ENCODE measurements around the gene MPZL1. TPM values are rescaled to one million over a fixed set of nuclear protein-coding genes. Genes with fewer than 3 reads are reported as not detected.
"Not testable (repeated sequence)": the region's sequence is repeated elsewhere in the genome, so short reads cannot be mapped to it uniquely, and the experiment has no call there.

MPZL1 gene
- total and polyA plus RNA-seq, 2 donors (not counting 1 experiment from before 2014, with no cell fraction given): 81.4 to 158 TPM

DNA sequence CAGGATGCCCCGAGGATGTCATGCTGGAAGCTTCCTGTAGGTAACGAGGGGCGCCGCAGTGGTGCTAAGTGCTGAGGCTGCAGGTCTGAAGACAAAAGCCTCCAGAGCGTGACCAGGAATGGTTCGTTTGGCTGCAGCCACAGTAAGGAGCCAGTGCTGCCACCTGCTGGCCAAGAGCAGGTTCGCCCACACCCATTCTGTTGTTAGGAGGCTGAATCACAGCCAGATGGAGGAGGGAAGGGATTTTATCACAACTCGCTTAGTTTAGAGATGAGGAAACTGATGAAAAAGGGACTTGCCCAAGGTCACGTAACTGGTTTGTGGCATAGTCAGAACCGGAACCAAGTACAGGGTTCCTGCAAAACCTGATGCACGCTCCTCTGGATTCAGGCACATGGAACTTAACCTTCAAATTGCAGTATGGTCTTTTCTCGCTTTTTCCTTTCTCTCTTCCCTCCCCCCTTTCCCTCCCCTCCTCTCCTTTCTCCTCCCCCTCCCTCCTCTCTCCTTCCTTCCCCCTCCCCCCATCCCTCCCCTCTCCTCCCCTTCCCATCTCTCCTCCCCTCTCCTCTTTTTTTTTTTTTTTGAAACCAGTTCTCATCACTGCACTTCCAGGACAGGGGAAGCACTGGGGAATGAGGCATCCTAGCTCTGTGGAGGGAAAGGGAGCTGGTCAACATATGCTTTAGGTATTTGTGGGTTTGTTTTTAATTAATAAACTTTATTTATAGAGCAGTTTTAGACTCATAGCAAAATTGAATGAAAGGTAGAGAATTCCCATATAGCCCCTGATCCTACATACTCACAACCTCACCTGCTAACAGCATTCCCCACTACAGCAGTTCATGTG is 81.8 kb downstream of the MPZL1 start:
- peak; percentile 90 to 92 for DNase-seq (ENCODE audit: low read depth in 2 of 2)
- Histone ChIP-seq H3K9ac (ENCODE audit: insufficient read depth, low read length) (no peak overlapping the region), H3K9me3 (ENCODE audit: control insufficient read depth, insufficient read depth, low read depth, low read length) (no peaks in the 10 kb centered on the region), H3K36me3 (ENCODE audit: control insufficient read depth, insufficient read depth, low read length) (no peaks in the 10 kb centered on the region), H3K4me3 (replicated peaks in 1 of 4; ENCODE audit: control extremely low read depth in 1 of 4, insufficient read depth in 1 of 4, low read depth in 3 of 4, low read length in 4 of 4) (no peak overlapping the region), H3K27me3 (ENCODE audit: control insufficient read depth, insufficient read depth, low read length) (no peaks in the 10 kb centered on the region), H3K4me1 (ENCODE audit: control insufficient read depth, extremely low read depth, insufficient read depth, low read length) (peaks cover 11% of the 10 kb centered on the region), H2AFZ (ENCODE audit: low read length) (peak overlapping the region; percentile 51), H3K27ac (ENCODE audit: insufficient read depth, low read length) (peak overlapping the region; percentile 24), H4K20me1 (ENCODE audit: control insufficient read depth, extremely low read depth, insufficient read depth, low read length) (no peaks in the 10 kb centered on the region), H3K4me2 (ENCODE audit: extremely low read depth, insufficient read depth, low read length) (peak overlapping the region; percentile 42), H3K79me2 (ENCODE audit: control insufficient read depth, insufficient read depth, low read length) (no peaks in the 10 kb centered on the region)
- peak; percentile 96 to 99 for TF ChIP-seq CTCF (conservative IDR thresholded peaks at IDR 0.05 in 1 of 2, IDR thresholded peaks at IDR 0.05 in 1 of 2; ENCODE audit: low read depth in 1 of 2, low read length in 2 of 2)
- TF ChIP-seq EZH2 (IDR thresholded peaks at IDR 0.05; ENCODE audit: low read length, missing control alignments): no peak

GRCh38 chr1:167805041-167805556 is 83.3 kb downstream of the MPZL1 start:
- Histone ChIP-seq H3K27ac (ENCODE audit: insufficient read depth, low read length) (no peak overlapping the region), H4K20me1 (ENCODE audit: control insufficient read depth, extremely low read depth, insufficient read depth, low read length) (no peaks in the 10 kb centered on the region), H3K4me1 (ENCODE audit: control insufficient read depth, extremely low read depth, insufficient read depth, low read length) (peaks cover 11% of the 10 kb centered on the region), H2AFZ (ENCODE audit: low read length) (no peak overlapping the region), H3K4me3 (replicated peaks in 1 of 4; ENCODE audit: control extremely low read depth in 1 of 4, insufficient read depth in 1 of 4, low read depth in 3 of 4, low read length in 4 of 4) (no peak overlapping the region), H3K36me3 (ENCODE audit: control insufficient read depth, insufficient read depth, low read length) (no peaks in the 10 kb centered on the region), H3K27me3 (ENCODE audit: control insufficient read depth, insufficient read depth, low read length) (no peaks in the 10 kb centered on the region), H3K9ac (ENCODE audit: insufficient read depth, low read length) (no peak overlapping the region), H3K79me2 (ENCODE audit: control insufficient read depth, insufficient read depth, low read length) (no peaks in the 10 kb centered on the region), H3K9me3 (ENCODE audit: control insufficient read depth, insufficient read depth, low read depth, low read length) (no peaks in the 10 kb centered on the region), H3K4me2 (ENCODE audit: extremely low read depth, insufficient read depth, low read length) (peak overlapping the region; percentile 18)
- TF ChIP-seq CTCF (conservative IDR thresholded peaks at IDR 0.05 in 1 of 2, IDR thresholded peaks at IDR 0.05 in 1 of 2; ENCODE audit: low read depth in 1 of 2, low read length in 2 of 2) (no peak), EZH2 (IDR thresholded peaks at IDR 0.05; ENCODE audit: low read length, missing control alignments) (no peak)
- no peak for DNase-seq (ENCODE audit: low read depth in 2 of 2)

DNA sequence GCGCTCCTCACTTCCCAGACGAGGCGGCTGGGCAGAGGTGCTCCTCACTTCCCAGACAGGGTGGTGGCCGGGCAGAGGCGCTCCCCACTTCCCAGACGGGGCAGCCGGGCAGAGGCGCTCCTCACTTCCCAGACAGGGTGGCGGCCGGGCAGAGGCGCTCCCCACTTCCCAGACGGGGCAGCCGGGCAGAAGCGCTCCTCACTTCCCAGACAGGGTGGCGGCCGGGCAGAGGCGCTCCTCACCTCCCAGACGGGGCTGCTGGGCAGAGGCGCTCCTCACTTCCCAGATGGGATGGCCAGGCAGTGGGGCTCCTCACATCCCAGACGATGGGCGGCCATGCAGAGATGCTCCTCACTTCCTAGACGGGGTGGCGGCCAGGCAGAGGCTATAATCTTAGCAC is 84.5 kb downstream of the MPZL1 start:
- not testable (repeated sequence) for H3K9me3 ChIP-seq (ENCODE audit: control insufficient read depth, insufficient read depth, low read depth, low read length); H4K20me1 ChIP-seq (ENCODE audit: control insufficient read depth, extremely low read depth, insufficient read depth, low read length); H3K79me2 ChIP-seq (ENCODE audit: control insufficient read depth, insufficient read depth, low read length); H3K27ac ChIP-seq (ENCODE audit: insufficient read depth, low read length); H3K4me2 ChIP-seq (ENCODE audit: extremely low read depth, insufficient read depth, low read length); H3K36me3 ChIP-seq (ENCODE audit: control insufficient read depth, insufficient read depth, low read length); H2AFZ ChIP-seq (ENCODE audit: low read length); H3K27me3 ChIP-seq (ENCODE audit: control insufficient read depth, insufficient read depth, low read length); H3K4me3 ChIP-seq (replicated peaks in 1 of 4; ENCODE audit: control extremely low read depth in 1 of 4, insufficient read depth in 1 of 4, low read depth in 3 of 4, low read length in 4 of 4); DNase-seq (ENCODE audit: low read depth in 2 of 2); H3K9ac ChIP-seq (ENCODE audit: insufficient read depth, low read length)
- peaks cover 11% of the 10 kb centered on the region for H3K4me1 ChIP-seq (ENCODE audit: control insufficient read depth, extremely low read depth, insufficient read depth, low read length)

DNA sequence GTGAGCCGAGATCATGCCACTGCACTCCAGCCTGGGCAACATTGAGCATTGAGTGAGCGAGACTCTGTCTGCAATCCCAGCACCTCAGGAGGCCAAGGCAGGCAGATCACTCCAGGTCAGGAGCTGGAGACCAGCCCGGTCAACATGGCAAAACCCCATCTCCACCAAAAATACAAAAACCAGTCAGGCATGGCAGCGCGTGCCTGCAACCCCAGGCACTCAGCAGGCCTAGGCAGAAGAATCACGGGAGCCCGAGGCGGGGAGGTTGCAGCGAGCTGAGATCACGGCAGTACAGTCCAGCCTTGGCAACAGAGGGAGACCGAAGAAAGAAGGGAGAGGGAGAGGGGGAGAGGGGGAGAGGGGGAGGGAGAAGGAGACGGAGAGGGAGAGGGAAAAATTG is 84.9 kb downstream of the MPZL1 start:
- peaks cover 11% of the 10 kb centered on the region for H3K4me1 ChIP-seq (ENCODE audit: control insufficient read depth, extremely low read depth, insufficient read depth, low read length)
- not testable (repeated sequence) for H3K9me3 ChIP-seq (ENCODE audit: control insufficient read depth, insufficient read depth, low read depth, low read length); H3K79me2 ChIP-seq (ENCODE audit: control insufficient read depth, insufficient read depth, low read length); H3K4me2 ChIP-seq (ENCODE audit: extremely low read depth, insufficient read depth, low read length); H3K9ac ChIP-seq (ENCODE audit: insufficient read depth, low read length); H3K4me3 ChIP-seq (replicated peaks in 1 of 4; ENCODE audit: control extremely low read depth in 1 of 4, insufficient read depth in 1 of 4, low read depth in 3 of 4, low read length in 4 of 4); H3K27ac ChIP-seq (ENCODE audit: insufficient read depth, low read length); H2AFZ ChIP-seq (ENCODE audit: low read length); H3K27me3 ChIP-seq (ENCODE audit: control insufficient read depth, insufficient read depth, low read length); H4K20me1 ChIP-seq (ENCODE audit: control insufficient read depth, extremely low read depth, insufficient read depth, low read length); DNase-seq (ENCODE audit: low read depth in 2 of 2); H3K36me3 ChIP-seq (ENCODE audit: control insufficient read depth, insufficient read depth, low read length)
